ENCODE measurements around the gene UBE3C.
"Not testable (repeated sequence)": the region's sequence is repeated elsewhere in the genome, so short reads cannot be mapped to it uniquely, and the experiment has no call there.

The UBE3C gene

GRCh38 chr7:157138424-157139110 is at the start of gene UBE3C:
Gene UBE3C, plus strand, starts transcription at chr7:157138926. Its CDS starts 347 bp downstream, at chr7:157139273.
- FAIRE-seq: no peak

- no peak for FAIRE-seq
Measured at GRCh38 chr7:157089100-157089610, 49.6 kb upstream of the UBE3C start.

DNA sequence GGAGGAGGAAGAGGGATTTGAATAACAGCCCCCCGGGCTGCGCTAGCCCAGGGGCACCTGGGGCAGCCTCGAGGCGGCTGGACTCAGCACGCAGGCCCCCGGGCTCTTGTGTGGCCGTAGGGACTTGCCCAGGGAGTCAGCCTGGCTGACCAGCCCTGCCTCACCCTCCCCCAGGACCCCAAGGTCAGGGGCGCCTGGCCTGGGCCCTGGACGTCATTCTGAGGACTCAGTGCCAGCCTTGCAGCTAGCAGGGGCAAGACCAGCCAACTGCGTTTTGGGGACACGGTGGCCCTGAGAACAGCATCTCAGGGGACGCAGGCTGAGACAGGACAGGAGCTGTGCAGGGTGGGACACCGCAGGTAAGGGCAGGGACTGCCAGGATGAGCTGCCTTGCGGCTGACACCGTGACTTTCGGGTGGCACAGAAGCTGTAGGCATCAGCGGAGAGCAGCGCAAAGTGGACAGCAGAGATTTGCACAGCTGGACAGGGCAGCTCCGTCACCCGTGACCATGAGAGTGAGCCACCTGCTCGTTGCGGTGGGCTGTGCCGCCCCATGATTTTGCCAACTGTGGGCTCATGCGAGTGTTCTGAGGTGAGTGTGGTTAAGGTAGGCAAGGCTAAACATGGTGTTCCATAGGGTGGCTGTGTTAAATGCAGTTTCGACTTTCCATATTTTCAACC is 48.1 kb upstream of the UBE3C start:
- no peak for FAIRE-seq

- FAIRE-seq: no peak
Measured at GRCh38 chr7:157096286-157097055, 42.3 kb upstream of the UBE3C start.

- FAIRE-seq: no peak
Measured at GRCh38 chr7:157097056-157097329, 41.7 kb upstream of the UBE3C start.

- no peak for FAIRE-seq
Measured at GRCh38 chr7:157097569-157097968, 41.2 kb upstream of the UBE3C start.

- not testable (repeated sequence) for FAIRE-seq
Measured at GRCh38 chr7:157100005-157100404, 38.7 kb upstream of the UBE3C start.

DNA sequence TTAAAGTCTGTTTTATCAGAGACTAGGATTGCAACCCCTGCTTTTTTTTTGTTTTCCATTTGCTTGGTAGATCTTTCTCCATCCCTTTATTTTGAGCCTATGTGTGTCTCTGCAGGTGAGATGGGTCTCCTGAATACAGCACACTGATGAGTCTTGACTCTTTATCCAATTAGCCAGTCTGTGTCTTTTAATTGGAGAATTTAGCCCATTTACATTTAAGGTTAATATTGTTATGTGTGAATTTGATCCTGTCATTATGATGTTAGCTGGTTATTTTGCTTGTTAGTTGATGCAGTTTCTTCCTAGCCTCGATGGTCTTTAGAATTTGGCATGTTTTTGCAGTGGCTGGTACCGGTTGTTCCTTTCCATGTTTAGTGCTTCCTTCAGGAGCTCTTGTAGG is 35.1 kb upstream of the UBE3C start:
- FAIRE-seq: not testable (repeated sequence)

DNA sequence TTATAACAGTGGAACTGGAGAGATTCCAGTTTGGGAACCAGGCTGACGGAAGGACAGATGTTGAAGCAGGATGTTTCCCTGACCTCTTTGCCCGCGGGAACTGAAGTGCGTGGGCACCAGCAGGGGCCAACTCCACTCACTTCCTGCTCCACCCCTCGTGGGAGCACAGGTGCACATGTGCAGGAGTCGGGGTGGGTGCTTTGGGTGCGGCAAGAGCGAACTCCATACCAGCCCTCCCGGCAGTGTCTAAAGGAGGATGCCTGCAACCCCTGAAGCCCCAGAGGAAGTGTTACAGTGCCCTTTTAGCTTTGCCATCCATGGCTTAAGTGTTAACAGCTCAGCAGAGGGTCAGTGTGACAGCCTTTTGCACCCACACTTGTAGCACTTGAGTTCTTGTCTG is 27.4 kb upstream of the UBE3C start:
- no peak for FAIRE-seq

GRCh38 chr7:157112706-157113105 is 26.0 kb upstream of the UBE3C start:
- no peak for FAIRE-seq

DNA sequence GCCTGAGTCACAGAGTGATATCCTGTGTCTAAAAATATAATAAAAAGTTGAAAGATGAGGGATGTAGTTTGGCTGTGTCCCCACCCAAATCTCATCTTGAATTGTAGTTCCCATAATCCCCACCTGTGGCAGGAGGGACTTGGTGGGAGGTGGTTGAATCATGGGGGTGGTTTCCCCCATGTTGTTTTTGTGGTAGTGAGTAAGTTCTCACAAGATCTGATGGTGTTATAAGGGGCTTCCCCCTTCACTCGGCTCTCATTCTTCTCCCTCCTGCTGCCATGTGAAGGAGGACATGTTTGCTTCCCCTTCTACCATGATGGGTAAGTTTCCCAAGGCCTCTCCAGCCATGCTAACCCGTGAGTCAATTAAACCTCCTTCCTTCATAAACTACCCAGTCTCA is 25.1 kb upstream of the UBE3C start:
- no peak for FAIRE-seq

DNA sequence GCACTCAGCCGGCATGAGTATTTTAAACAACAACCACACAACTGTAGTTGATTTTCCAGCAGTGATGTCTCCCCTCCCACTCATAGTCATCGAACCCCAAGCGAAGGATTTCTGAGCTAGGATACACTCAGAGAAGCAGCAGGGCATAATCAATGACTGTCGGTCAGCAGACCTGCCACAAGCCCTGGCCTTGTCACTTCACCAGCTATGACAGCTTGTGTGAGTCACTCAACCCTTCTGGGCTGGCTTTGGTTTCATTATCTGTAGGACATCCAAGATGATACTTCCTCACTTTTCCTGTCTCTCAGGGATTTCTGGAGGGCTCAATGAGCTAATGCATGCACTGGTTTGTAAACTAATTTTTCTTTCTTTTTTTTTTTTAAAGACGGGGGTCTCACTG is 22.0 kb upstream of the UBE3C start:
- no peak for FAIRE-seq

DNA sequence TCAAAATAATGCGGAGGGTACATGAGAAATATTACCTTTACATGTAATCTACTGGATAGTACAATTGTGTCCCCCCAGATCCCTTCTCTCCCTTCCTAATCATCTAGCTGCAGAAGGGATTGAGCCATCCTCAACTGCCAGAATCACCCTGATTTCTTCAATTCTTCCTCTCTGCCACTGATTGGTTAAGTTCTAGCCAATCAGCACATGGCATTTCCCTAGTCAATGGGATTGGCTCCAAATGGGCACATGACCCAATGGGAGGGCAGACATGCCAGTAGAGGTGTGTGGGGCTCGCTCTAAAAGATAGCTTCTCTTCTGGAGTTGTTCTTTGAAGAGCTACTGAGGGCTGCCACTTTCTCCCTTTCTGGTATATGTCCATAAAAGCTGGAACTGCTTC is 20.9 kb upstream of the UBE3C start:
- no peak for FAIRE-seq

DNA sequence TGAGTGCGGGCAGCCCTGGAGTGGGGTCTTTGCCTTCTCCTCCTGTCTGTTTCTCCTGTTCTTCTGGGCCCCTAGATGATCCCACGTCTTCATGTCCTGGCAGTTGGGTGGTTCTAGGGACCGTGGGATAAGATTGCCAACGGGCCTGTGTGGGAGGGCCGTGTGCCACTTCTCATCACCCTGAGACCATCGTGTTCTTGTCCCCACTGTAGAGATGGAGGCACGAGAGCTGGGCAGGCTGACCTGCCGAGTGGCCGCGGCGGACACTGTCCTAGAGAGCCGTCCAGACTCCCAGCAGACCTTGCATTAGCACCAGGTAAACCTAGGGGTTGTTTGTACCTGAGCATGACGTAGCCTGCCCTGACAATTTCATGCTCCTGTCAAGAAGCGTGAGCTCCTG is 18.5 kb upstream of the UBE3C start:
- no peak for FAIRE-seq

DNA sequence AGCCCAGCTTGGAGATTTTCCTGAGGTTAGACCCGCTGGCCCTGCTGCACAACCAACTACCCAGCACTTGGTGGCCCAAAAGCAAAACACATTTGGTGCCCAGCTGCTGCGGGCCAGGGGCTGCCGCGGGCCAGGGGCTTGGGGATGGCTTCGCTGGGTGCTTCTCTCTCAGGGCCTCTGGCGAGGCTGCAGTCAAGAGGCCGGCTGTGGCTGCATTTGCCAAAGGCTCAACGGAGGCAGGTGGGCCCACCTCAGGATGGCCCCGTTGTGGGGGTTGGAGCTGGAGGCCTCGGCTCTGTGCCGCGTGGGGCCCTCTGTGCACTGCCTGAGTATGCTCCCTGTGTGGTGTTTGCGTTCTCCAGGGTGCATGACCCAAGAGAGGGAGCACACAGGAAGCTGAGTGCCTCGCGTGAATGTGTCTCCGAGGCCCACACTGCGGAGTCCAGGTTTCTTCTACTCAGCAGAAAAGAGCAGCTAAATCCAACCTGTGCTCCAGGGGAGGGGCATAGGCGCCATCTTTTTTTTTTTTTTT is 17.5 kb upstream of the UBE3C start:
- FAIRE-seq: no peak

GRCh38 chr7:157122800-157123495 is 15.8 kb upstream of the UBE3C start:
- no peak for FAIRE-seq

GRCh38 chr7:157124690-157125089 is 14.0 kb upstream of the UBE3C start:
- FAIRE-seq: no peak

DNA sequence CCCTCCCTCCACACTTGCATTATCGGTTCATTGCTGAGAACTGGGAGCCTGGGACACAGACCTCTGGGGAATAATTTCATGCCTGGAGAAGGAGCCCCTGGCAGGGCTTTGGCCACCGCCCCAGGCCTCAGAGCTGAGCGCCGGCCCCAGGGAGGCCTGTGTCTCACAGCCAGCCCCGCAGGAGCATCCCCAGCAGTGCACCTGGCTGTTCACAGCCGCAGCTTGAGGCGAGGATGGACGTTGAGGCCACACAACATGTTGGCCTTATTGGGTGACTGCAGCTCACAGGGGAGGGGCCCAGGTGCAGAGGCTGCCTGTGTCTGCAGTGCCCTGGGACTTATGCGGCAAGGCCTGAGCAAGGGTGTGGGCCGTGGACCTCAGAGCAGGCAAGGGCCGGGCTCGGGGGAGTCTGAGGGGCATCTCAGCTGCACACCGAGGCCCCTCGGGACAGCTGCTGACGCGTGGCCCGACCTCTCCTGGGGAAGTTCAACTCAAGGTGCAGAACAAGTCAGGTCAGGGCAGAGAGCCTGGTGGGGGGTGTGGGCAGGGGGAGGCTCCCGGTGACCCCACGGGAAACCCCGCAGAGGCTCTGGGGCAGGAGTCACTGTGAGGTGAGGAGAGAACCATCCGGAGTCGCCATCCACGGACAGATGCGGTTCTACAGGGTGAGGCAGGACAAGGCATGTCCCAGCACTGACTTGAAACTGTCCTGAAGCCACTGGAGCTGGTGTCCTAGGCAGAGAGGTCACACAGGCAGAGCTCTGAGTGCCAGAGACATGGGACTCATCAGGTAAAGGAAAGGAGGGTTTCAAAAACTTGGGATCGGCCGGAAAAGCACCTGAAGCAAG is 13.1 kb upstream of the UBE3C start:
- FAIRE-seq: no peak

- FAIRE-seq: no peak
Measured at GRCh38 chr7:157126921-157127320, 11.8 kb upstream of the UBE3C start.

- no peak for FAIRE-seq
Measured at GRCh38 chr7:157129200-157129599, 9.5 kb upstream of the UBE3C start.

GRCh38 chr7:157129907-157130460 is 8.7 kb upstream of the UBE3C start:
- FAIRE-seq: no peak

DNA sequence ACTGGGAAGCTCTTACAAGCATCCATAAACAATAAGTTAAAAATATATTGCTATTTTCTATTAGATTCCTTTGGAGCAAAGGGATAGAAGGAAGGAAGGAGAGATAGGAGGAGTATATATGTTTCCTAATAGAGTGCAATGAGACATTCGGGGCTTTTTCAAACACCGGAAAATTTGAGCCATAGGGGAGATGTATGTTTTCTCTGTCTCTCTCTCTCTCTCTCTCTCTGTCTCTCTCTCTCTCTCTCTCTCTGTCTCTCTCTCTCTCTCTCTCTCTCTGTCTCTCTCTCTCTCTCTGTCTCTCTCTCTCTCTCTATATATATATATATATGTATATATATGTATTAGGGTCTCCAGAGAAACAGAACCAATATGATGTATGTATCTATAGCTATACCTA is 7.9 kb upstream of the UBE3C start:
- not testable (repeated sequence) for FAIRE-seq

Measured in TTC549 (cell line).